ENCODE results near the gene FERD3L. TPM values are rescaled to one million over a fixed set of nuclear protein-coding genes. Genes with fewer than 3 reads are reported as not detected.
A peak's percentile ranks its signal among the peaks of the same experiment; 100 is the strongest.

The FERD3L gene
- total and polyA plus RNA-seq, 2 donors from 2014 or later = not detected

DNA sequence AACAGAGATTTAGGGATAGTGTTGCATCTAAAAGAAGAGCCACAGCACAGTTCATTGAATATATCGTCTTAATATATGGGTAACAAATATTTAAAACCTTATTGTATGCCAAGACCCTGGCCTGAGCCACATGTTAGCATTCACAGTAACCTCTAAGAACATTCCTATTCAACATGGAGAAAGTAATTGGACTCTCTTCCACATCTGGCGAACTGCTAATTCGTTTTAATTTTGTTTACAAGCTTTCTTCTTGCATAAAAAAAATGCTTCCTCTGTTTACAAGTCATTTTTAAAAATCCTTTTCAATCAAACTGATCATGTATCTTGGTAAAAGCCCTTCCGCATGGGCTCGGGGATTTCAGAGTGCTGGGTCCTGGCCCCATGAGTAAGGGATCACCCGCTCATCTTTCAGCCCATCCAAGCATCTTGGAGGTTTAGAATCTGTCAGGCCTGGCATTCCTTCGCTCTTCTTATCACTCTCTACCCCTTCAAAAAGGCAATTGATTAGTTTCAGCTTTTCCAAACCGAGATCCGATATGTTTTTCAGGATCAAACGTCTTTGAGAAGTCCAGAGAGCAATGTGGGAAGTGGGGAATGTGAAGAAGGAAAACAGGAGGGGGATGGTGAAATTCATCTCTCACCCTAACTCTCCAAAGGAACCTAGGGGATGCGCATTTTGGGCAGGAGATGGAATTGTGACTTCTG, 35.0 kb downstream of the FERD3L start:
- Histone ChIP-seq H3K27ac (ENCODE audit: low read depth in 2 of 2, low read length in 2 of 2) (no peak overlapping the region), H3K36me3 (ENCODE audit: control insufficient read depth in 2 of 3, insufficient read depth in 3 of 3, low read length in 3 of 3) (no peaks in the 10 kb centered on the region), H3K9ac (ENCODE audit: low read length in 3 of 3) (no peak overlapping the region), H3K27me3 (ENCODE audit: control insufficient read depth, insufficient read depth, low read length) (peaks cover 66% of the 10 kb centered on the region), H3K9me3 (ENCODE audit: control insufficient read depth in 2 of 3, insufficient read depth in 1 of 3, low read length in 3 of 3) (no peaks in the 10 kb centered on the region), H3K4me1 (ENCODE audit: control insufficient read depth in 2 of 3, insufficient read depth in 2 of 3, low read depth in 1 of 3, low read length in 3 of 3) (peaks cover 0 to 8% (median 0%) of the 10 kb centered on the region in 3 donors), H3K4me3 (ENCODE audit: low read length in 3 of 3) (no peak overlapping the region)
- TF ChIP-seq, protein P1, sequence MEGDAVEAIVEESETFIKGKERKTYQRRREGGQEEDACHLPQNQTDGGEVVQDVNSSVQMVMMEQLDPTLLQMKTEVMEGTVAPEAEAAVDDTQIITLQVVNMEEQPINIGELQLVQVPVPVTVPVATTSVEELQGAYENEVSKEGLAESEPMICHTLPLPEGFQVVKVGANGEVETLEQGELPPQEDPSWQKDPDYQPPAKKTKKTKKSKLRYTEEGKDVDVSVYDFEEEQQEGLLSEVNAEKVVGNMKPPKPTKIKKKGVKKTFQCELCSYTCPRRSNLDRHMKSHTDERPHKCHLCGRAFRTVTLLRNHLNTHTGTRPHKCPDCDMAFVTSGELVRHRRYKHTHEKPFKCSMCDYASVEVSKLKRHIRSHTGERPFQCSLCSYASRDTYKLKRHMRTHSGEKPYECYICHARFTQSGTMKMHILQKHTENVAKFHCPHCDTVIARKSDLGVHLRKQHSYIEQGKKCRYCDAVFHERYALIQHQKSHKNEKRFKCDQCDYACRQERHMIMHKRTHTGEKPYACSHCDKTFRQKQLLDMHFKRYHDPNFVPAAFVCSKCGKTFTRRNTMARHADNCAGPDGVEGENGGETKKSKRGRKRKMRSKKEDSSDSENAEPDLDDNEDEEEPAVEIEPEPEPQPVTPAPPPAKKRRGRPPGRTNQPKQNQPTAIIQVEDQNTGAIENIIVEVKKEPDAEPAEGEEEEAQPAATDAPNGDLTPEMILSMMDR (IDR thresholded peaks at IDR 0.05; ENCODE audit: borderline replicate concordance, extremely low read depth, insufficient read depth) = no peak
- peak in 1 of 5 donors; percentile 20 for DNase-seq
- intact Hi-C loops (cut with DNase I) = no loop called here
- no peak for FAIRE-seq

DNA sequence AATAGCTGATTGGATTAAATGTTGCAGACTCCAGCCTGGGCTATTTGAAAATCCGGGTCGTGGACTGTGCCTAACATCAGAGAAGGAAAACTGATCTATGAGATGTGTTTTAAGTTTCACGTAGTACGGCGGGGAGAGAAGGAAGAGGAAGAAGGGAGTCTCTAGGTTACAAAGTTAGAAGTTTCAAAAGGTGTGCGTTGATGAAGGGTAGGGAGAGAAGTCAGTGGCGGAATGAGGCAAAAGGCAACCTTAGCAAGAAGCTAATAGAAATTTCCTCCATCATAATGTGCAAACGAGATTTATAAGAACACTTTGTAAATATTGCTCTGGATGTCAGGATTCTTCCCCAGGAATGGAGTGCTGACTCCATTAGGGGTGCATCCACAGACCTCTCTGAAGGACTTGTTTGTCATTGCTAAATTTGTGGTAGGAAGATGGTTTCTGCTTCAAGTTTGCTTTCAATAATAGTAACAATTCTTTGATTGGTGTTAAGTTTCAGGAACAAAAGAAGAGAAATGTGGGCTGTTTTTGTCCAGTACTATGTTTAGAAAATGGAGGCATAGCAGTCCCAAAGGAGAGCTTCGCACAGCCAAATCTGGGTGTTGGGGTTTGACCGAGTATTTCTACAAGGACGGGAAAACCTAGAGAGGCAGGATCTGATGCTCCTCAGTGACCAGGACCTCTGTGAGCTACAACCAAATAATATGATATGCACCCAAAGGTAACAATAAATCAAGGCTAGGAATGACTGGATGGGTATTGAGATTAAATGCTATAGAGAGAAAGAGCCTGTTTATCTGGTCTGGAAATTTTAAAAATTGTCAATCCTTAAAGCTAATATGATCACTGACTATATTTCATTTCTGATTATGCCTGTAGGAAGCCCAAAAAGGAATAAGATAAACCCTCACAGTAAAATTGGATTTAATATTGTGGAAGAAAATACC, 35.9 kb downstream of the FERD3L start:
- no peaks in the 10 kb centered on the region for H3K36me3 ChIP-seq (ENCODE audit: control insufficient read depth in 2 of 3, insufficient read depth in 3 of 3, low read length in 3 of 3)
- peaks cover 0 to 8% (median 0%) of the 10 kb centered on the region in 3 donors for H3K4me1 ChIP-seq (ENCODE audit: control insufficient read depth in 2 of 3, insufficient read depth in 2 of 3, low read depth in 1 of 3, low read length in 3 of 3)
- DNase-seq (peak in 1 of 5 donors; percentile 21), FAIRE-seq (no peak)
- peaks cover 65% of the 10 kb centered on the region for H3K27me3 ChIP-seq (ENCODE audit: control insufficient read depth, insufficient read depth, low read length)
- no peak overlapping the region for H3K4me3 ChIP-seq (ENCODE audit: low read length in 3 of 3)
- H3K9me3 ChIP-seq (ENCODE audit: control insufficient read depth in 2 of 3, insufficient read depth in 1 of 3, low read length in 3 of 3) = no peaks in the 10 kb centered on the region
- intact Hi-C loops (cut with DNase I) = no loop called here
- TF ChIP-seq, protein P1 (IDR thresholded peaks at IDR 0.05; ENCODE audit: borderline replicate concordance, extremely low read depth, insufficient read depth) = no peak
- no peak overlapping the region for H3K27ac ChIP-seq (ENCODE audit: low read depth in 2 of 2, low read length in 2 of 2)
- H3K9ac ChIP-seq (ENCODE audit: low read length in 3 of 3) = no peak overlapping the region

DNA sequence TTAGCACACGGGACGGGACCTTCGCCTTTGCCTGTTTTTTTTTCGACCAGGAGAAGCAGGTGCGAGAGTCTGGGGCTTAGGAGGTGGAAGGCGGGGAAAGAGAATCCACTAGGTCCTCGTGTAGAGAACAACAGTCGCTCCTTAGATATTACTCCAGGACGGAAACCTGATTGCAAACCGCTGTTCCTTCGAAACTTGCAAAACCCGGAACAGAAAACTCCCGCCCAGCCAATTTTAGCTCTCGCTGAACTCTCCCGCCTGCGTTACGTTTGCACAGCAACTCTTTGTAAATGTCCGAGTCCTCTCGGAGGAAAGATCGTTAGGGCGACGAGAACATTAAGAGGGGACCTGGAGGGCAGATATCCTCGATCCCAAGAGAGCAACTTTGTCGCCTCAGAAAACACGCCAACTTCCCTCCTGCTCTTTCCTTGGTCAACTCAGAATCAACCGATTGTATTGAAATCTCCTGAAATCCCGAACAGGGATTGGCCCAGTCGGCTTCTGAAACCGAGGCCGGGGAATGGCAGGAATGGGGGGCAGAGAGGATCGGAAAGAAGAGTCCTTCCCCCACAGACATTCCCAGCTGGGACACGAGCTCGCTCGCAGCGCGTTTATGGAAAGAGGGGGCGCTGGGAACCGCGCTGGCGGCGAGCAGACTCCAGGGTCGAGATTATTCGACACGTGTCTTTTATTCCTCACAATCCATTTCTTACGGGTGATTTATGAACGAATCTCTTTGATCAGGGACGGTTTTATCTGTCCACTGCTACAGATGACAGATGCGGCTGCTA, 37.7 kb downstream of the FERD3L start:
- no peaks in the 10 kb centered on the region for H3K36me3 ChIP-seq (ENCODE audit: control insufficient read depth in 2 of 3, insufficient read depth in 3 of 3, low read length in 3 of 3)
- no peaks in the 10 kb centered on the region for H3K9me3 ChIP-seq (ENCODE audit: control insufficient read depth in 2 of 3, insufficient read depth in 1 of 3, low read length in 3 of 3)
- H3K9ac ChIP-seq (ENCODE audit: low read length in 3 of 3) = peak overlapping the region in 1 of 3 donors; percentile 70
- peaks cover 0 to 8% (median 0%) of the 10 kb centered on the region in 3 donors for H3K4me1 ChIP-seq (ENCODE audit: control insufficient read depth in 2 of 3, insufficient read depth in 2 of 3, low read depth in 1 of 3, low read length in 3 of 3)
- no peak overlapping the region for H3K27ac ChIP-seq (ENCODE audit: low read depth in 2 of 2, low read length in 2 of 2)
- peaks cover 55% of the 10 kb centered on the region for H3K27me3 ChIP-seq (ENCODE audit: control insufficient read depth, insufficient read depth, low read length)
- peak in 4 of 5 donors; percentile 45 to 87 (median 76) for DNase-seq
- TF ChIP-seq, protein P1 (IDR thresholded peaks at IDR 0.05; ENCODE audit: borderline replicate concordance, extremely low read depth, insufficient read depth) = no peak
- FAIRE-seq = no peak
- intact Hi-C loops (cut with DNase I) = no loop called here
- peak overlapping the region; percentile 60 to 73 (median 63) for H3K4me3 ChIP-seq (ENCODE audit: low read length in 3 of 3)

All from kidney (tissue), 14 donors.